ENCODE results near the gene DOK7.

- no peak for TF ChIP-seq EZH2 (IDR thresholded peaks at IDR 0.05; ENCODE audit: borderline replicate concordance, low read depth, low read length, severe bottlenecking)
- no peak for TF ChIP-seq CTCF (IDR thresholded peaks at IDR 0.05; ENCODE audit: borderline replicate concordance, extremely low read depth, low read length, poor library complexity, severe bottlenecking)
These were observed 48.5 kb upstream of the DOK7 start for GRCh38 chr4:3414421-3415279.
